Measurements from ENCODE around the gene CNTLN.
"Not testable (repeated sequence)": the region's sequence is repeated elsewhere in the genome, so short reads cannot be mapped to it uniquely, and the experiment has no call there.

The CNTLN gene

DNA sequence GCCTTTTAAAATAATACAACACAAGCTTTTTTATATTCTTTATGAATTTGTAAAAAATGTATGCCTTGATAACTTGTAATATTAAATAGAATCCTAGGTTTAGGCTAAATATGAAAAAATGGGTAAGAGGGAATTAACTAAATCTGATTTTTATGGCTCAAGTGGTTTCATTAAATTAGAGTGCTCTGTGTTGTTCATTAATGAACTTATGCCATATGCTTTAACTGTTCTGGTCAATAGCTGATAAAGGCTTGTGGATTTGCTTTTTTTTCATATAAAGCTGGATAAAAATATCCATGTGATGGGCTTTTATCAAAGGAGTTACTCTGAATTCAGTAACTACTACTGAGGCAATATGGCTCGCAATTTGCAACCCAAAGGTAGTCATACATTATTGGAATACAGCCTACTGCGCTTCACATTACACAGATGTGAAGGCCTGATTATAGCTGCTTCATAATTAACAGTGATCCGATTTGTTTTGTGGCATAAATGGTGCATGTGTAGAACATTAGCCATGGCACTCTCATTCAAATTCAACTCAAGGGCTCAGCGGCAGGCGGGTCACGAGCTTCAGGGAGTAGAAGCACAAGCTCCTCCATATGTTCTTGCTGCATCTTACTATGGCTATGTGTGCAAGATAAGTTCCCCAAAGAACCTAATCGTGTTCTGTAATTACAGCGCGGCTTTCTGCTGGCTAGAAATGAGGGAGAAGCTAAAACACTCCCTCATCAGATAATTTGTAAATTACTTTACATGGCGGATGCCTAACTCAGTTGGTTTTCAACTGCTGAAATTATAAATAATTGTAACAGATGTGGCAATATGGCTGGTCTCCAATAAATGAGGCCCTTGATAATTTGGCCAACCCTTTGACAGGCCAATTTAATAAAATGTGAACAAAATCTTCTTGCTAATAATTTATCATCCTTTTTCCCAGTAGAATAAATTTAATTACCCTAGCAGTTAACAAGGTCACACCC lies 188.3 kb downstream of the CNTLN start:
- DNase-seq = peak; percentile 89

DNA sequence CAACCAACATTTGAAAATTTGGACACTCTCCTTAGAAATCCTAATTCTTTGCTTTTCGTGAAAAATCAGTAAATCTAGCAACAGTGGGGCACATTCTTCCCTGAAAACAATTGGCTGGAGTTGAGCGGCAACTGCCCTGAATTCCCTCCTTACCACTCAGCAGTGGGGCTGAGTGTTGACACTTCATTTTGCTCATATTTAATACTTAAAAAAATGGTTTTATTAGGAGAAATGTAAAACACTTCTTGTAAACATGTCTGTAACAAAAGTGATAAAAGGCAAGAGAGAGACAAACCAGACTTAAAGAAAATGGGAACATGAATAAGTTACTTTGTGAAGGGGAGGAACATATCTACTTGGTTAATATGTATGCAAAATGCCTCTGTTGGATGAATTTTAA lies 193.5 kb downstream of the CNTLN start:
- no peak for DNase-seq

DNA sequence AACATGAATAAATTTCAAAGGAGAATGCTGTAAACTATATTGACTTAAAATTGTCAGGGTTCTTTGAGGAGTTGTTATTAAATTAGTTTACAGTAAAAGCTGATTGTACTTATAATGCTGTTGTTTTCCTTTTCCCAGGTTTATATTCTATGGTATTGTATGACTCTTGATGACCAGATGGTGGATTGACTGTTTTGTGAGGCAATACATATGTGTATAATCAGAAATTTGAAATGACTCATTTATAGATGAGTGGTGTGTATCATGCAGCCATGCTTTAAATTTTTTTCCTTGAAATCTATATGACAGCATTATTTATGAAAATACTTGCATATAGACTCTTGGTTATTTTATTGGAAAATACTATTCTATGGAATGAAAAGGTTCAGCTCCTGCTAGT lies 195.3 kb downstream of the CNTLN start:
- DNase-seq = peak; percentile 49

DNA sequence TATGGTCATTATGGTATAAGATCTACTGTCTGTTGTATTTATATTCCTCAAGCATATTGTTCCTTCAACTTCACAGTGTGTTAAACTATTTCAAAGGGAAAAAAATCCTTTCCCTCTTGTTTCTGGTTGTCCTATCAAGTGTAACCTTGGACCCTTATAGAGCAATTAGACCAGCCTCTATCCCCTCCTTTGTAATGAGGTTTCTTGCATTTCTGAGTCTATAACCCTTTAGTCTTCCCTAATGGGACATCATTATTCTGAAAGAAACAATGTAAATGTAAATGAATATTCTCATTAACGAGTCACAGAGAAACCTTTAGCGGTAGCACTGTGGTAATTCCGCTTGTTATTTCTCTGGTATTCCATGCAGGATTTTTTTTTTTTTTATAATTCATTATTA lies 197.3 kb downstream of the CNTLN start:
- DNase-seq = no peak

DNA sequence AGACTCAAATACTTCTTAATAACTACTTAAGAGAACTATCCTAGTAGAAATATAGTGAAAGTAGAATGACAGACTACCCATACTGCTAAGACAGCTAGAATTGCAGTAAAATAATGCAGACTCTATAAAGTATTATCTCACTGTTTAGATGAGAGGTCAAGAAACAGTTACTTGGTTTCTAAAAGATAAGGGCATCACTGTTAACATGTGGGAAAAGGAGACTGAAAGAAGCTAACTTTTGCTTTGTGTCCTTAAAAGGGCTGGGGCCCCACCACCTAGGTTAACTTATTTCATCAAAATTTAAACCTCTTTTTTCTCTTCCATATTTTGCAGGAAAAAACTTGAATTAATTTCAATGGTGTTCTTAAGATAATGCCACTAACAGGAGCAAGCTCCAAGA lies 204.3 kb downstream of the CNTLN start:
- no peak for DNase-seq

DNA sequence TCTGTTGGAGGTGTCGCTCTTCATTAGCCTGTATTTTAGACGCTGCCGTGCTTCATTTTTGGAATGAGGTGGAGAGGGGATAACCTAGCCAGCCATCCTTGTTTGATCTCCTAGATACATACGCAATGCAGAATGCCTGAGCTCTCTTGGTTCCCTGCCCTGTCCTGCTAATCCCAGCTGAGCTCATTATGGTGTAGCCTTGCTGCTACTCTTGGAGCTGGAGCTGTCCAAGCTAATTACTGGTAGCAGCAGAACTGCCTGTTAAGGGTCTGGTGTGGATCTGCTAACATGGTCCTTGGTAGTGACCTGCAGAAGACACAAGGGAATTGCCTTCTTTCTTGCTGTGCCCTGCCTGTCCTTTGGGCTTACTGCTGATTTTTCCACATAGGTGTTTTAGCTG lies 207.9 kb downstream of the CNTLN start:
- DNase-seq = peak; percentile 23

- no peak for DNase-seq
Observed at GRCh38 chr9:17349831-17350230, 215.0 kb downstream of the CNTLN start.

DNA sequence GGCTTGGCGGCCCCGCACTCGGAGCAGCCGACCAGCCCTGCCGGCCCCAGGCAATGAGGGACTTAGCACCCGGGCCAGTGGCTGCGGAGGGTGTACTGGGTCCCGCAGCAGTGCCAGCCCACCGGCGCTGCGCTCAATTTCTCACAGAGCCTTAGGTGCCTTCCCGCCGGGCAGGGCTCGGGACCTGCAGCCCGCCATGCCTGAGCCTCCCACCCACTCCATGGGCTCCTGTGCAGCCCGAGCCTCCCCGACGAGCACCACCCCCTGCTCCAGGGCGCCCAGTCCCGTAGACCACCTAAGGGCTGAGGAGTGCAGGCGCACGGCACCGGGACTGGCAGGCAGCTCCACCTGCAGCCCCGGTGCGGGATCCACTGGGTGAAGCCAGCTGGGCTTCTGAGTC lies 219.2 kb downstream of the CNTLN start:
- DNase-seq = not testable (repeated sequence)

GRCh38 chr9:17361378-17361777 lies 226.5 kb downstream of the CNTLN start:
- no peak for DNase-seq

- no peak for DNase-seq
Observed at GRCh38 chr9:17367035-17367434, 232.2 kb downstream of the CNTLN start.

- DNase-seq = no peak
Observed at GRCh38 chr9:17380126-17380861, 245.5 kb downstream of the CNTLN start.

DNA sequence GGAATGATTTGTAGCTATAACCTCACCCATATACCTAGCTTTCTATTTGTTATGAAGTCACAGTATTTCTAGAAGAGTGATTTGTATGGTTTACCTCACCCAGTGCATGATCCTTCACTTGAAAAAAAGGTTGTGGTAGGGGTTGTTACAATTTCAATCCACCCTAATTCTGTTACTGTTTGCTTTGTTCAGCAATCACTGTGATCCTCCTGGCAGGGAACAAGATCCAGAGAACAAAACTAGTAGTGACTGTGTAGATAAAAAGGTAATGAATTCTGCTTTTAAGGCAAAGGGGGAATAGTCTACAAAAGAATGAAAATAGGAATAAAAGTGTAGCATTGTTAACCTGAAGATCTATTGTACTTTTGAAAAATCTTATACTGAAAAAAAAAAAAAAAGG lies 252.7 kb downstream of the CNTLN start:
- DNase-seq = peak; percentile 73

GRCh38 chr9:17389026-17389425 lies 254.2 kb downstream of the CNTLN start:
- peak; percentile 26 for DNase-seq

DNA sequence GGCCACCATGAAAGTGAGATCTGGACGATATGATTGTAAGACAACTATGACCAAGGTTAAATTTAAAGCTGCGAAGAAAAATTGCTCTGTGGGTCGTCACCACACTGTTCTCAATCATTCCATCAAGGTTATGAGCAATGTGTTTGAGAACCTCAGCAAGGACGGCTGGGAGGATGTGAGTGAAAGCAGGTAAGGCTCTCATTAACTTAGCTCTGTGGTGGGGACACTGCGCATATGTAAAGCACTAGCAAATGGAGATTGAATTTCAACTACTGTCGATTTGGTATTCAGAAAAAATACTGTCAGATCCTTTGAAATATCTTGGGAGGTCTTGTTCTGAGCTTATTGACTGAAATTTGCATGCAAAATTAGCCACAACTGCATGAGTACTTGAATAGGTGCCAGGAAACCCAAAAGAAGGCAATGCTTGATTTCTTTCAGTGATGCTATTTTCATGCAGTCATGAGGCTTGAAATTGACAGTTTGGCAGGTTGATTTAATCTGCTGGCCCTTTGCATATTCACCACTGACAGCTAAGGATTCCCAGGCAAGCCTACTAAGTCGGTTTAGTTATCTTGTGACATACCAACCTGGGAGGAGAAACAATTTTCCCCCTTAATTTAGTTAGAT lies 260.2 kb downstream of the CNTLN start:
- no peak for DNase-seq

- DNase-seq = not testable (repeated sequence)
Observed at GRCh38 chr9:17397166-17397728, 262.4 kb downstream of the CNTLN start.

DNA sequence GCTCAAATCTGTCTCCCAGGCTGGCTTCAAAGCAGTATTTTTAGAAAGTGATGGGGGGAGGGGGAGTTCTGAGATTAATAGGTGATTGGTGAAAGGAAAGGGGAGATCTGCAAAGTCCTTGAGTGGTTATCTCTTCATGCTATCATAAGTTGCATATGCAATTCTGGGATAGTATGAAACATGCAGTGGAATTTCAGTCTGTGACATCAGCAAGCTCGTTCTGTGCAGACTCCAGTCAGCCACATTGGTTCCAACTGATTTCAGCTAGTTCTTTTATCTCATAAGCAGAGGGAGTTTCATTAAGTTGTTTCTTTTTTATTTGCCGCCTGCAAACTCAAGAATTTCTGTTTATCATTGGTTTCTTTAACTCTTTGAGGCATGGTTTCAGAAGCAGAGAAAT lies 263.5 kb downstream of the CNTLN start:
- no peak for DNase-seq

DNA sequence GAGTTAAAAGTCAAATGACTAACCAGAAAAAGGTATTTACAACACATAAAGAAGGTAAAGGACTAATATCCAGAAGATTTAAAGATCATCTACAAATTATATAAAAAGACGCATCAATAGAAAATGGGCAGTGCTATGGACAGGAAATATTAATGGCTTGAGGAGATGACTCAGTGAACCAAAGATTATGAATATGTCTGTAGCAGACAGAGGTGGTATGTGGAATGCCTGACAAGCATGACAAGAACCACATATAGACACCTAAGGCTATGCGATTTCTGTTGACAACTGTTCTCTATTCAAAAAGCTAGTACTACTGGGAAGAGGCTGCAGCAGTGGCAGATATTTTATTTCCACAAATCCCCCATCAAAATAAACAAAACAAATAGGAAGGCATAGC lies 267.0 kb downstream of the CNTLN start:
- no peak for DNase-seq

DNA sequence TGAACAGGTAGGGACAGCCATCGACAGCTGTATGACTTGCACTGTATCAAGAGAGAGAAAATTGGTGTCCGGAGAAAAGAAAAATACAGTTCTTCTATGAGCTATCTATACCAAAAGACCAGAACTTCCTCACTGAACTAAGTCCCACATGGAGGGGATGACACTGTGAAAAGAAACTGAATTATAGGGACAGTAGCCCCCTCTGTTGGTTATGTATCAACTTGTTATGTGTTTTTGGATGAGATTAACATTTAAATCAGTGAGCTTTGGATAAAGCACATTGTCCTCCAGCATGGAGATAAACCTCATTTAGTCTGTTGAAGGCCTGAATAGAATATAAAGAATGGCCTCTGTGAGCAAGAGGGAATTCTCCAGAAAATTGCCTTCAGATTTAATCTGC lies 267.5 kb downstream of the CNTLN start:
- DNase-seq = peak; percentile 67

GRCh38 chr9:17403539-17403938 lies 268.7 kb downstream of the CNTLN start:
- no peak for DNase-seq

GRCh38 chr9:17414986-17415385 lies 280.1 kb downstream of the CNTLN start:
- DNase-seq = no peak

GRCh38 chr9:17422994-17423680 lies 288.3 kb downstream of the CNTLN start:
- DNase-seq = peak; percentile 36

DNA sequence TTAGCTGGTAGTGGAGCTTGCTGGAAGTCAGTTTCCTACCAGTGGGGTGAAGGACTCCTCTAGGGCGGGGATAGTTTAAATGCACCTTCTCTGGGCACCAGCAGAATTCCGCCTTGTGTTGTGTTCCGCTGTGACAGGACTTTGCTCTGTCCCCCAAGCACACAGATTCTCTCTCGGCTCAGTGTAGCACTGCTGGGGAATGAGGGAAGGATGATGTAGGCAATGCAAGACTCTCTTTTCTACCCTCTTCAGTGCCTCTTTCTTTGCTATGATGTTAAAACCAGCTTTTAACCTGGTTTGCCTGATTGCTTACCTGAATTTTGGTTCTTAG lies 288.8 kb downstream of the CNTLN start:
- DNase-seq = no peak

- no peak for DNase-seq
Observed at GRCh38 chr9:17425384-17425783, 290.5 kb downstream of the CNTLN start.

Data from NCI-H69 (cell line).